Right lung (tissue), 5 donors: ENCODE data around the gene GRIN1. TPM values are rescaled to one million over a fixed set of nuclear protein-coding genes. Genes with fewer than 3 reads are reported as not detected.
"Not testable (repeated sequence)": the region's sequence is repeated elsewhere in the genome, so short reads cannot be mapped to it uniquely, and the experiment has no call there.

Experiments
- DNase-seq, 2 donors: peaks; one replicate each; pipeline ENCODE4 v3.0.0-alpha.2; 2013
- polyA plus RNA-seq, 5 donors: library from polyadenylated mRNA; unstranded; fragments of 120-200 nt; gene quantifications; one replicate each; pipeline versions ENCODE4 v1.2.1 to v1.2.3, GENCODE V29; 2013; ENCODE audit warnings: inconsistent platforms in 1 of 5, low replicate concordance in 1 of 5; ENCODE audit not compliant: insufficient read length in 5 of 5, insufficient read depth in 1 of 5

GRIN1 gene
- polyA plus RNA-seq, 5 donors = 0.12 to 0.51 (median 0.23) TPM

DNA sequence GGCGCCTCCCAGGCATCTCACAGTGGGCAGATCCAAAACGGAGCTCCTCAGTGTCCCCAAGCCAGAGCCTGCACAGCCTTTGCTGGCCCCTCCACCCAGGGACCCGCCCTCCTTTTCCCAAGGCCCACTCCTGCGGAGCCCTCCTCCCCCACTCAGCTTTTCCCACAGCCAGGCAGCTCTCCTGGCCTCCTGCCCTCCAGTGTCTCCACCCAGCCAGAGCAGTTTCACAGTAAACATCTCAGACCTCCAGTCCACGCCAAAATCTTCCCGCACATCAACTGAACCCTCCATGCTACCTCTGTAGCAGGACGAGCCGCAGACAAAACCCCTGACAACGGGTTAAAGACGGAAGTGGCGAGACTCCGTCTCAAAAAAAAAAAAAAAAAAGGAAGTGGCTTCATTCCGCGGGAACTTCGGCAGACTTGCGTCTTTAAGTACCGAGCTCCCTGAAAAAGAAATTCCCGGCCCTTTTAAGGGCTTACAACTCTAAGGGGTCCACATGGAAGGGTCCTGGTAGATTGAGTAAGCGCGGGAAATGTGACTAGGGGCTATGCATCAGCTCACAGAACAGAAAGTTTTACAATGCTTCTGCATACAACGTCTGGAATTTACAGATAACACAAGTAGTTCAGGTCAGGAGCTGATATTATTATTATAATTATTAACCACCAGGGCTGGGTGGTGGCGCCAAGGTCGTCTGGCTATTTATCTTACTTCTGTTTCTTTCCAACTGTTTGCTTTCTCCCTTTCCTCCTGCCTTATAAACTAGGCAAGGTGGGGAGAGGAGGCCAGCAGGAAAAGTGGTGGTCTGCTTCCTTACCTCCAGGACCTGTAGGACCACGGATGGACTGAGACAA is 11.4 kb upstream of the GRIN1 start:
- DNase-seq = peak in 1 of 2 donors; percentile 32

DNA sequence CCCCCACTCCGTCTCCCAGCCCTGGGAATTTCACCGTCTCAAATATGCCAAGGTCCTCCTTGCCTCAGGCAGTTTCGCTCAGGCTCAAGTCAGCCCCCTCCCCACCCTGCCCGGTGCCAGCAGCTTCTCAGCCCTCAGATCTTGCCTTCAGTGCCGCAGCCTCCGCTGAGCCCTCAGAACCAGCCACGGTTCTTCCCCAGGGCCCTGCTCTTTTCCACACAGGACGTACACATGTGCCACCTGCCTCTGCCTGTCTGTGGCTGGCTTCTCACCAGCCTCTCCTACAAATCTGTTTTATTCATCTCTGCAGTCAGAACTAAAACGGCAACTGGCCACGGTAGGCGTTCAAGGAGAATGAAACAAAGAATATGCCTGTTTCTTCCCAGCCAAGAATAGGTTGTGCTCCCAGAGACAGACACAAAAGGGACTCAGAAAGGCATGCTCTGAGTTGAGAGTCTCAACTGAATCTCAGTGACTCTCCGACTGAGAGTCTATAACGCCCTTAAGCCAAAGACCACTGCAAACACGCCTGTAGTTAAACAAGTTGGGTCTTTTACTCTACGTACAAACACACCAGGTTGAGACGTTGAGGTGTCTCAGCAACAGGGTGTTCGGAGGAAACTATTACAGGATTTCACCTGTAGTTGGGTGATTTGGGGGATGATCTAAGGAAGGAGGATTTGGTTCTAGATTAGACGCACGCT is 10.6 kb upstream of the GRIN1 start:
- peak in 1 of 2 donors; percentile 17 for DNase-seq

DNA sequence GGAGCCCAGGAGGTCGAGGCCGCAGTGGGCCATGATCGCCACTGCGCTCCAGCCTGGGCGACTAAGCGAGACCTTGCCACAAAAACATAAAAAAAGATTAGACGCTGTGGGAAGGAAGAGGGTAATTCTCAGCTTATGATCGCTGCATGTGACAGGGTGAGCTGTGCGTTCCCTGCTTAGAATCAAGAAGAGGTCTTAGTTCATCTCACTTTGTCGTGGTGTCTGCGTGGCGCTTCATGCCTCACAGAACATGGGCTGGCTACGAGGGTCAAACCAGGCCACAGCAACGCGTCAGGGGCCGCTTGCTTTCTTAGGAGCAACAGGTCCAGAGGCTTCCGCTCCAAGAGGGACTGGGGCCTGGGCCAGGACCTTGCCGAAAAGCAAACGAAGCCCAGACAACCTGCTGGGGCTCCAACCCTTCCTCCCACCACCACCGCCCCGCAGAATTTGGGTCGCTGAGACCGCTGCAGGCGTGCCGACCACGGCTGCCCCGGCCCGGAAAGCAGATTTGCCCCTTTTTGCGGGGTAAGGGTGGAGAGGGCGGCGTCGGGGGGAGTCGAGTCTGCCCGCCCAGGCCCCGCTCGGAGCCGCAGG is 10.0 kb upstream of the GRIN1 start:
- no peak for DNase-seq

DNA sequence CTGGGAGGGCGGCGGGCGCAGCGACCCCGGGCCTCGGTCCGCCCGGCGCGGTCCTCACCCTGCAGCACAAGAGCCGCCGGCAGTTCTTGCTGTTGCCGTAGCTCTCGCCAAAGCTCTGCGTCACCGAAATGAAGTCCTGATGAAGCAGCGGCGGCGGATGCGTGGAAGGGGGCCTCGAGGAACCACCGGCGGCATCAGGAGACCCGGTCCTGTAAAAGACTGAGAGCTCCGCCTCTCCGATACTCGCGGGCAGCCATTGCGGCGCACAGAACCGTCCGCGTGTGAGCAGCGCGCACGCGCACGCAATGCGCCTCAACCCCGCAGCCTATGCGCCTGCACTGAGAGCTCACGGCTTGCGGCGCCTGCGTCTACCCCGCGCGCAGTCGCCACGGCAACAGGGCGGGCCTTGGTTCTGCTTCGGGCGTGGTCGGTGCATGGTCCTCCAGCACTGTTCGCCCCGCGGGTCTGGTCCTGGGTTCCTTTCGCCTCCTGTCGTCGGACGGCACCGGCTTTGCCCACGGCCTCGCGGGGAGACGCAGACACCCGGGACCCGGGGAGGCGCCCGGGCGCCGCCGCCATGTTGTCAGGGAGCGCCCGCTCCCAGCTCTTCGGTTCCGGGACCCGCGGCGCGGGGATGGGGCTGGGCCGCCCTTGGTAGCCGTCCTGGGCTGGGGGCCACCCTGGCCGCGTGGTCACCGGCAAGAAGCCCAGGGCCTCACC is 9.3 kb upstream of the GRIN1 start:
- DNase-seq = peak; percentile 78 to 84

DNA sequence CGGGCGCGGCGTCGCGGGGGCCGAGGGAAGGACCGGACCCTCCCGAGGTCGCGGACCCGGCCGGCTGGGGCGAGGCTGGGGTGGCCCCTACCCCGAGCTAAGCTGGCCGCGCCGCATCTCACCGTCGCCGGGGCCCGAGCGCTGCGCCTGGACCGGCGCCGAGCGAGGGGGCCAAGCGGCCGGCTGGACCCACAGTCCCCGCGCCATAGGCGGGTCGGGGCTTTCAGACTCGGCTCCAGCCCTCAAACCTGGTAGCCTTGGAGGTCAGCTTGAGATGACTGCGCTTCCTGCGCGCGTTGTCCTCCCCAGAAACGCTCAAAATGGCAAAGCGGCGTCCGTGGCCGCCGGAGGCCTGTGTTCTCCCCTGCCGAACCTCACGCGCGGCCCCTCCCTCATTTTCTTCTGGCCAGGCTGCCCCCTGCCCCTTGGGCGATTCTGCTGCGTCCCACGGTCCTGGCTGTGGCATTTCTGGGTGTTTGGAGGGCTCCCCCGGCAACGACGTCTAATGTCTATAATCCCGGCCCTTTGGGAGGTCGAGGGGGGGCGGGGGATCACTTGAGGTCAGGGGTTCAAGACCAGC is 8.7 kb upstream of the GRIN1 start:
- DNase-seq = no peak

DNA sequence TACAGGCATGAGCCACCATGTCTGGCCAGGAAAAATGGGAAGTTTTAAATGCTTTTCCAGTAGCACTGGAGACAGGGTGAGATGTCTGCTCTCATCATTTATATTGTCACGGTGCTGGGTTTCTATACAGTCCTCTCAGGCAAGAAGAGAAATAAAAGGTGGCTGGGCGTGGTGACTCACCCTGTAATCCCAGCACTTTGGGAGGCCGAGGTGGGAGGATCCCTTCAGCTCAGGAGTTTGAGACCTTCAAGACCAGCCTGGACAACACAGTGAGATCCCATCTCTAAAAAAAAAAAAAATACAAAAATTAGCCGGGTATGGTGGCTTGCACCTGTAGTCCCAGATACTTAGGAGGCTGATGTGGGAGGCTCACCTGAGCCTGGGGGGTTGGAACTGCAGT is 4.8 kb upstream of the GRIN1 start:
- no peak for DNase-seq

DNA sequence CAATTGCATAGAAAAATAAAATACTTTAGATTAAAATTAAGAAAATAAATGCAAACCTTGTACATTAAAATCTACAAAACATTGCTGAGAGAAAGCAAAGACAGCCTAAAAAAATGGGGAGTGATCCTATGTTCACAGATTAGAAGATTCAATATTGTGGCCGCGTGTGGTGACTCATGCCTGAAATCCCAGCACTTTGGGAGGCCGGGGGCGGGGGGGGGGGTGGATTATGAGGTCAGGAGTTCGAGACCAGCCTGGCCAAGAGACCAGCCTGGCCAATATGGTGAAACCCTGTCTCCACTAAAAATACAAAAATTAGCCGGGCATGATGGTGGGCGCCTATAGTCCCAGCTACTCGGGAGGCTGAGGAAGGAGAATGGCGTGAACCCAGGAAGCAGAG is 3.8 kb upstream of the GRIN1 start:
- DNase-seq = not testable (repeated sequence)

DNA sequence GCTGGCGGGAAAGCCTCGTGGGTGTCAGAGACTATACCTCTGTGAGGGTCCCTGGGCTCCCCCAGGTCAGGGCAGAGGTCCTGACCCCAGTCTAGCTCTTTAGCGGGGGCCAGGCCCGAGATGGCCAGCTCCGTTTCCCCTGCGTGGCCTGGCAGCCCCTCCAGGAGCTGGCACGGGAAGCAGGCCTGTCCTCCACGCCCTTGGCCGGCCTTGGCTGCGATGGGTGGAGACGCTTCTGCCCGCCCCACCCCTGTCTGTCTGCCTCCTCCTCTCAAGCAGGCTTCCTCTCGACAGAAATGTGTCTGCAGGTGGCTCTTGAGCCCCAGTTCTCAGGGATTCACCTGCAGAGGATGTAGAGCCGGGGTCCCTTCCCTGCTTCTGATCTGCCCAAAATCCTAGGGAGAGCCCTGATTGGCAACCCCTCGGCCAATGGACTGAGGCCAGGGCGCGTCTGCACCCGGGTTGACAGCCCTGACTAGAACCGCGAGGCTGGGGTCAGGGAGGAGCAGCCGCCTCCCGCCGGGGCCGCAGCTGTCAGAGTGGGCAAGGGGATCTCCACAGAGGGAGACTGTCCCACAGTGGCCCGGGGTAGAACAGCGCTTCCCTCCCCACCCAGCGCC is 2.6 kb upstream of the GRIN1 start:
- DNase-seq = no peak

DNA sequence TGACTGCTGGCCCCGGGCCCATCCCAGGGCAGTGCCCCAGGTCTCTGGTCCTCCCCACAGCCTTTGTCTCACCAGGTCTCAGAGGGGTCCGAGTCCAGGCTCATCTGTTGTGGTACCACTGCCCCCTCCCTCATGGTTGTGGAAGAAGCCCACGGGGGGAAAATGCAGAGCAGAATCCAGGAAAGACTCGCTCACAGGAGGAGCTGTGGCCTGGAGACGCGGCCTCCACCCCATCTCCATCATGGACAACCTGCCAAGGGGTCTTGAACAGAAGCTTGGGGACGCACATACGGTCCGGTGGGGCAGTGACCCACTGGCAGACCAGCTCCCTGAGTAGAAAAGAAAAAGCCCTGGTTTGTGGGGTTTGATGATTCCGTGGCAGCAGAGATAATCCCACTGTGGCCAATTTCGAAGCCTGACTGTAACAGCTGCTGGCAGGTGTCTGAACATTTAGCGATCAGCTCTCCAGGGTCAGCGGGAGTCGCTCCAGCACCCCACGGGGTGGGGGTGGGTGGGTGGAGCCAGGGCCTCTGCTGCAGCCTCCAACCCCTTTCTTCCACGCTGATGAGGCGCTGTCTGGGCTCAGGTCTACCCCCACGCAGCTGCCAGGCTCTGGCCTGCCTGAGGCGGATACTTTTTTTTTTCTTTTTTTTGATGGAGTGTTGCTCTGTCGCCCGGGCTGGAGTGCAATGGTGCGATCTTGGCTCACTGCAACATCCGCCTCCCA is 1.9 kb upstream of the GRIN1 start:
- DNase-seq = no peak

DNA sequence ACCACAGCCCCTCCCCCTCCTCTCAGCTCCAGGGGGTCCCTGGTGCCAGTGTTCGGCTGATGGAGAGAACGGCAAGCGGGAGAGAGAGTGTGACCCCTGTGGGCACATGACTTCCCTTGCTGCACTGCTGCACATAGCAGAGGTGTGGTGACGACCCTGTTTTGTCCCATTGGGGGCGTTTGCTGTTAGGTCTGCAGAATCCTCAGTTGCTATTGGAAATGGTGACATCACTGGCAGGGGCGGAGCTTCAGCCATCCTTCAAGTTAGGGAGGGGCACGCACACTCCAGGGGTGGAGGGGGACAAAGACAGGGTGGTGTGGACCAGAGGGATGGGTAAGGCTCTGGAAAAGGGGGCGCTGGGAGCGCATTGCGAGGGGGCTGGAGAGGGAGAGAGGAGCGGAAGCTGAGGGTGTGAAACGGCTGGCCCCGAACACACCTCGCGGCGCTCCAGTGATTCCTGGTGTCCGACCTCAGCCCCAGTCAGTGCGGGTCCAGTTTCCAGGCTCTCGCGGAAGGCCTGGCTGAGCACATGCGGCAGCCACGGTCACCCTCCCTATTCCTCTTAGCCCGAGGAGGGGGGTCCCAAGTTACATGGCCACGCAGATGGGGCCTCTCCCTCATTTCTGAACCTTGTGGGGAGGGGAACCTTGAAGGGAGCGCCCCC is 764 bp upstream of the GRIN1 start:
- DNase-seq = no peak

DNA sequence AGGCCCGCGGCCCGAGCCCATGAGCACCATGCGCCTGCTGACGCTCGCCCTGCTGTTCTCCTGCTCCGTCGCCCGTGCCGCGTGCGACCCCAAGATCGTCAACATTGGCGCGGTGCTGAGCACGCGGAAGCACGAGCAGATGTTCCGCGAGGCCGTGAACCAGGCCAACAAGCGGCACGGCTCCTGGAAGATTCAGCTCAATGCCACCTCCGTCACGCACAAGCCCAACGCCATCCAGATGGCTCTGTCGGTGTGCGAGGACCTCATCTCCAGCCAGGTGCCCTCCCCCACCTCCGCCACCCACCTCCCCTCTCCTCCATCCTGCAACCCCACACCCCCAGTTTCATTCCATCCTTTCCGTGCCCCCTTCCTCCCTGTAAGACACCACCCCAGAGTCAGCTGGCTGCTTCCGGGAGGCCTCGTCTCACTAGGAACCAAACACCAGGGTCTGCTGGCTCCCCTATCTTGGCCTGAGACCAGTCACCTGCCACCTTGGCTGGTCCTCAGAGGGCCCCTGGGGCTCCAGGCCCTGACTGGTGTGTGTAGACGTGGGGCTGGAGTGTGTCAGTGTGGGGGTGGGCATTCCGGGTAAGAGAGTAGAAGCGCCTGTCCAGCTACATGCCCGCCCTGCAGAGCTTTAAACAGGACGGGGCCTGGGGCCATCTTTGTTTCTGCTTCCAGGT is 655 bp downstream of the GRIN1 start:
- no peak for DNase-seq

DNA sequence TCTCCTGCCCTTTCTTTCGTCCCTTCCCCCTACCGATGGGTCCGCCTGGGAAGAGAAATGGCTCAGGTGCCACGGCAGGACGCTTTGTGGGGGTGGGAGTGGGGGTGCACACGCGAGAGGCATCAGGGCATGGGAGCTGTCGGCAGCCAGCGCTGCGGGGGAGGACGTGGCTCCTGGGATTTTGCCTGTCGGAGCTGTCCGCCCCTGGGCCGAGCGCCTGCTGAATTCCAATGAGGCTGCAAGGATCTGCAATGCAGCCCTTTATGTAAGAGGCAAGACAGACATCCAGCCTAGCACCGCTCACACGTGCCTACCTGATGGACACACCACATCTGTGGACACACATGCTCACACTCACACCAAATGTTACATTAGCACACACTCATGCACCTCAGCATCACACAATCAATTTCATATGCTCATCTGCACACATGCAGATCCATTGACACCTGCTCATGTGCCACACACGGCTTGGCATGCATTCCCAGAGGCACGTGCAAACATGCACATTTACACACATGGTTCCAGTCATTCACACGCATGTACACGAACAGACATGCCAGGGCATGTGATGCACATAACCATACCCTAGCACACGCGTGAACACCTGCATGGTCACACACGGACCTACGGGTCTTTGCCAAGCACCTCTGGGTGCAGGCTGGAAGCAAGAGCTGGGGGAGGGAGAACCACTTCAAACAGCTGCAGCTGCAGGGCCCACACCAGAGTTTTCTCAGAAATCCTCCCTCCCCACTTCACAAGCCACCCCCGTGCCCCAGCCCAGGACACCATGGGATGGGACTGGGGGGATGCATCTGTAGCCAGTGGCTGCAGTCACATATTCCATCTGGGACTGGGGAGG is 1.4 kb downstream of the GRIN1 start:
- no peak for DNase-seq

DNA sequence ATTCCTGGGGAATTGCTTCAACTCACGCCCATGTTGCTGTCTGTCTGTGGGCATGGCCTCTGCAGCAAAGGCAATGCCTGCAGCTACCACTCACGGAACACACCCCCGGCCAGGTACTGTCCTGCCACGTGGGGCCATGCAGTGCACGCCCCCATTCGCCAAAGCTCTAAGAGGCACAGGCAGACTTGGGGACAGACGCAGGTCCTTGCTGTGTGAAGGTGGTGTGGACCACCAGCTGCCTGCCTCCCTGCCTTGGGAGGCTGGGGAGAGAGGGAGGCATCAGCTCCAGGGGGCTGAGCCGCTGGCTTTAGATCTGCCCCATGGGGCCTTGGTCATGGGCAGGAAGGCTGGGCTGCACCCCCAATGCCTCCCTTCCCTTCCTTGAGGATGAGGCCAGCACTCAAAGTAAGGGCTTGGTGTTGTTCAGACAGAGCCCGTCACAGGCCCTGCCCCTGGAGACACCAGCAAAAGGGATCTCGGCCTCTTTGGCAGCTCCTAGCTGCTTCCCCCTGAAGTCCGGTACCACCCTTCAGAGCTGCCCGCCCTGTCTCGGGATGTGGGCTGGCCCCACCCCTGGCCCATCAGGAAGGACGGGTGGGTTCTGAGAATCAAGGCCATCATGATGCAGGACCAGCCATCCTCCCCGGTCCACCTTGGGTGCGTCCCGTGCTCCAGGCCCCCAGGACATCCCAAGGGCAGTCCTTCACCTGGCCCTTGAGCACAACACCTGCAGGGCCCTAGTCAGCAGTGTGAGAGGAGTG is 2.3 kb downstream of the GRIN1 start:
- no peak for DNase-seq

DNA sequence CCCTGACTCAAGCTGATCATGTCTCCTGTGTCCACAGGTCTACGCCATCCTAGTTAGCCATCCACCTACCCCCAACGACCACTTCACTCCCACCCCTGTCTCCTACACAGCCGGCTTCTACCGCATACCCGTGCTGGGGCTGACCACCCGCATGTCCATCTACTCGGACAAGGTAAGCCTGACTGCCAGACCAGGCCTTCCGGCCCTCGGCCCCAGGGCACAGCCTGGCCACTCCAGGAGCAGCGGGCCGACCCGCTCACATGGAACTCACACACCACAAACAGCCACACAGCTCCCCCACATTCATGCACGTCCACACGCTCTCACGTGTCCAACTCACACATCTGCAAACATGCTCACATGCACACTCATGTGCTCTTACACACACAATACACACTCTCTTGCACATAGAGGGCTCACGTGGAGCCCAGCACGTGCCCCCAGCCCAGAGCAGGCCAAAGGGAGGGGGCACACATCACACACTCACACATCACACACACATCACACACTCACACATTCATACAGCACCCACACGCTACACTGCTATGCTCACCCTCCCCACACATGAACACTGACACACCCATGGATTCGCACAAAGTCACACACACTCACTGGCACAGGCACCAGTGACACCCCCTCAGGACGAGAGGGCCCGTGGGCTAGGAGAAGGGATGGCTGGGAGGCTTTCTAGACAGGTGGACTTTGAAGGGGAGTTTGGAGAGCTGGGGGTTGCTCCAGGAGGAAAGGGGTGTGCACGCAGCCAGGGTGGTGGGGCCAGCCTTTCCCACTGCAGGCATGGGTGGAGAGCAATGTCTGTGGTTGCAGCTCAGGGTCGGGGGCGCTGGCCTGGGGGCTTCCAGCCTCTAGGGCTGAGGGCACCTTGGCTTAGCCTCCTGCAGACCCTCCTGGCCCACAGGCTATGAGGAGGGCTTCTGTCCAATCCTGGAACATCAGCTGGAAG is 3.3 kb downstream of the GRIN1 start:
- DNase-seq = no peak

DNA sequence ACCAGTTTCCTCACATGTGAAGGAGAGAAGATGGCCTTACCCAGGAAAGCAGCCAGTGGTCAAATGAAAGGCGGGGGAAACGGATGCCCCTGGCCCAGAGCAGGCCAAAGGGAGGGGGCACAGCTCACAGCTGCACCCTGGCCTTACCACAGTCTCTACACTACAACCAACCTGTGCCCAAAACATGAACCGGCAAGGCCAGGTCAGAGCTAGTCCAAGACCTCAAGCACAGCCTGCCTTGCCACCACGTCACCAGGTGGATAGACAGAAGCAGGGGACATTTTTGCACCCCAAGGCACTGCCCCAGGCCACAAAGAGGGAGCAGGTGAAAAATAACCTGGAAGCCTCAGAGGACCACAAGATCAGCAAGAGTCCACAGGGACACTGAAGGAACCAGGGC is 4.5 kb downstream of the GRIN1 start:
- no peak for DNase-seq

DNA sequence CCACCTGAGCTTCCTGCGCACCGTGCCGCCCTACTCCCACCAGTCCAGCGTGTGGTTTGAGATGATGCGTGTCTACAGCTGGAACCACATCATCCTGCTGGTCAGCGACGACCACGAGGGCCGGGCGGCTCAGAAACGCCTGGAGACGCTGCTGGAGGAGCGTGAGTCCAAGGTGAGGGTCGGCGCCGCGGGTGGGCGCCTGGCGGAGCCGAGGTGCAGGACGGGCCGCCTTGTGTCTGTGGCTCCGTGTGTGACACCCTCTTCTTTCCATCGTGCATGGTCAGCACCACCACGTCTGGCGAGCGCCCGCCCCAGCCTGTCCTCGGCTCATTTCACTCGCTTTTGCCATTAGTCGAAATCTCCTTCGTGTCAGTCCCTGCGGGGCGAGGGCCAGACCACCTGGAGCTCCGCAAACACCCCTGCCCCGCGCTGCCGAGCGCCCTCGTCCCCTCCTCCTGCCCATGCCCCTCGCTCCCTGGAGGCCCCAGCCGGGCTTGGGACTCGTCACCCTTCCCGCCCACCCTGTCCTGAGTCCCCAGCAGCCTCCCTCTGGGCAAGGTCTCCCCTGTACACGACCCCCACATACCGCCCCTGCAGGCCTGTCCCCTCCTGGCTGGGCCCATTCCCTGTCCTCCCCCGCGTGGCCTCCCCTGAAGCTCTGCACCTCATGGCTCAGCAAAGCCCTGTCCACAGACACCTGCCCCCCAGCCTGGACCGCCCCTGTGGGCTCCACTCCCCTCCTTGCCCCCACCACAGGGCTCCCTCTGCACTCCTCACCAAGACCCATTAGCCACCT is 7.0 kb downstream of the GRIN1 start:
- no peak for DNase-seq
